Dedifferentiated amniotic fluid mesenchymal stem cell (primary cell): ENCODE measurements around the gene ERBB4.
A peak's percentile ranks its signal among the peaks of the same experiment; 100 is the strongest.

Experiments used
- DNase-seq: peaks from one replicate; pipeline ENCODE4 v3.0.0-alpha.2; 2016; ENCODE audit errors: extremely low spot score

The ERBB4 gene

GRCh38 chr2:211477537-211478275 is 1060.9 kb downstream of the ERBB4 start:
- no peak for DNase-seq

GRCh38 chr2:211473116-211473515 is 1065.5 kb downstream of the ERBB4 start:
- DNase-seq, result no peak

- DNase-seq, result no peak
Measured at GRCh38 chr2:211469664-211470059, 1068.9 kb downstream of the ERBB4 start.

GRCh38 chr2:211468877-211469663 is 1069.5 kb downstream of the ERBB4 start:
- no peak for DNase-seq

- no peak for DNase-seq
Measured at GRCh38 chr2:211468217-211468616, 1070.4 kb downstream of the ERBB4 start.

GRCh38 chr2:211463397-211463796 is 1075.2 kb downstream of the ERBB4 start:
- no peak for DNase-seq

GRCh38 chr2:211458974-211459373 is 1079.6 kb downstream of the ERBB4 start:
- no peak for DNase-seq

GRCh38 chr2:211457325-211457724 is 1081.3 kb downstream of the ERBB4 start:
- DNase-seq, result no peak

- peak; percentile 55 for DNase-seq
Measured at GRCh38 chr2:211455216-211455841, 1083.3 kb downstream of the ERBB4 start.

GRCh38 chr2:211454679-211455078 is 1083.9 kb downstream of the ERBB4 start:
- DNase-seq, result no peak

- DNase-seq, result no peak
Measured at GRCh38 chr2:211453311-211453887, 1085.2 kb downstream of the ERBB4 start.

- DNase-seq, result no peak
Measured at GRCh38 chr2:211451642-211452041, 1087.0 kb downstream of the ERBB4 start.

GRCh38 chr2:211449819-211450218 is 1088.8 kb downstream of the ERBB4 start:
- no peak for DNase-seq

- no peak for DNase-seq
Measured at GRCh38 chr2:211447548-211447947, 1091.1 kb downstream of the ERBB4 start.

GRCh38 chr2:211440107-211440506 is 1098.5 kb downstream of the ERBB4 start:
- no peak for DNase-seq

- no peak for DNase-seq
Measured at GRCh38 chr2:211439011-211439410, 1099.6 kb downstream of the ERBB4 start.

GRCh38 chr2:211437396-211437795 is 1101.2 kb downstream of the ERBB4 start:
- DNase-seq, result no peak

GRCh38 chr2:211436182-211436581 is 1102.4 kb downstream of the ERBB4 start:
- no peak for DNase-seq

GRCh38 chr2:211435331-211435730 is 1103.3 kb downstream of the ERBB4 start:
- no peak for DNase-seq

GRCh38 chr2:211434773-211435172 is 1103.8 kb downstream of the ERBB4 start:
- no peak for DNase-seq

- DNase-seq, result no peak
Measured at GRCh38 chr2:211429256-211429920, 1109.2 kb downstream of the ERBB4 start.

- DNase-seq, result no peak
Measured at GRCh38 chr2:211426240-211426639, 1112.4 kb downstream of the ERBB4 start.
